Mesendoderm (in vitro differentiated cells): ENCODE results near the gene NPAS3.

Source experiments
- DNase-seq: peaks from one replicate; pipeline ENCODE4 v3.0.0; 2013
- H2AK5ac ChIP-seq: 2 replicates; pipeline ENCODE4 v1.6.1; 2013; ENCODE audit warnings: low read length, inconsistent platforms
- H2BK120ac ChIP-seq: 2 replicates; pipeline ENCODE4 v1.6.1; 2013; ENCODE audit warnings: low read depth, mild to moderate bottlenecking, low read length, moderate library complexity, mixed read lengths
- H2BK15ac ChIP-seq: replicated peaks from 2 replicates; pipeline ENCODE4 v1.6.1; 2013; ENCODE audit warnings: low read depth, mild to moderate bottlenecking, moderate library complexity
- H2BK5ac ChIP-seq: 2 replicates; pipeline ENCODE4 v1.6.1; 2013; ENCODE audit warnings: low read length, inconsistent platforms
- H3K18ac ChIP-seq: 2 replicates; pipeline ENCODE4 v1.6.1; 2013; ENCODE audit warnings: mild to moderate bottlenecking, low read length, mixed read lengths
- H3K23ac ChIP-seq: one replicate; pipeline ENCODE4 v1.6.1; 2013; ENCODE audit warnings: low read length
- H3K27ac ChIP-seq: 2 replicates; pipeline ENCODE4 v1.5.1; 2013; ENCODE audit warnings: low read depth, mild to moderate bottlenecking, inconsistent platforms, low read length, moderate library complexity
- H3K27me3 ChIP-seq: 2 replicates; pipeline ENCODE4 v1.6.1; 2013; ENCODE audit warnings: low read length, control low read depth, mild to moderate bottlenecking, inconsistent platforms; ENCODE audit not compliant: insufficient read depth, poor library complexity
- H3K36me3 ChIP-seq: 2 replicates; pipeline ENCODE4 v1.6.1; 2013; ENCODE audit warnings: low read length, inconsistent platforms; ENCODE audit not compliant: control insufficient read depth, insufficient read depth
- H3K4ac ChIP-seq: one replicate; pipeline ENCODE4 v1.6.1; 2013; ENCODE audit warnings: low read depth, mild to moderate bottlenecking, low read length, moderate library complexity
- H3K4me1 ChIP-seq: 2 replicates; pipeline ENCODE4 v1.6.1; 2013; ENCODE audit warnings: low read depth, low read length, inconsistent platforms; ENCODE audit not compliant: control insufficient read depth
- H3K4me2 ChIP-seq: 2 replicates; pipeline ENCODE4 v1.6.1; 2013; ENCODE audit warnings: low read length
- H3K4me3 ChIP-seq: 2 replicates; pipeline ENCODE4 v1.5.1; 2013; ENCODE audit warnings: mild to moderate bottlenecking, low read length
- H3K56ac ChIP-seq: one replicate; pipeline ENCODE4 v1.6.1; 2013; ENCODE audit warnings: low read length
- H3K79me1 ChIP-seq: 2 replicates; pipeline ENCODE4 v1.6.1; 2013; ENCODE audit warnings: low read length, inconsistent platforms
- H3K79me2 ChIP-seq: 2 replicates; pipeline ENCODE4 v1.6.1; 2013; ENCODE audit warnings: mild to moderate bottlenecking, low read length; ENCODE audit not compliant: control insufficient read depth, insufficient read depth
- H3K9ac ChIP-seq: 2 replicates; pipeline ENCODE4 v1.6.1; 2013; ENCODE audit warnings: low read length, inconsistent platforms
- H4K5ac ChIP-seq: one replicate; pipeline ENCODE4 v1.6.1; 2013; ENCODE audit warnings: low read length
- H4K8ac ChIP-seq: one replicate; pipeline ENCODE4 v1.6.1; 2013; ENCODE audit warnings: low read depth, mild to moderate bottlenecking, control low read depth, low read length, moderate library complexity
- WGBS: extraction: QIAGEN DNeasy Blood & Tissue Kit; methylation state at CpG from one replicate; pipeline ENCODE4 v1.1.7; 2013; ENCODE audit warnings: low lambda C conversion rate, missing lambda C conversion rate; ENCODE audit not compliant: insufficient coverage; ENCODE audit errors: extremely low coverage; 5-methylcytosine and 5-hydroxymethylcytosine counted together

The NPAS3 gene

DNA sequence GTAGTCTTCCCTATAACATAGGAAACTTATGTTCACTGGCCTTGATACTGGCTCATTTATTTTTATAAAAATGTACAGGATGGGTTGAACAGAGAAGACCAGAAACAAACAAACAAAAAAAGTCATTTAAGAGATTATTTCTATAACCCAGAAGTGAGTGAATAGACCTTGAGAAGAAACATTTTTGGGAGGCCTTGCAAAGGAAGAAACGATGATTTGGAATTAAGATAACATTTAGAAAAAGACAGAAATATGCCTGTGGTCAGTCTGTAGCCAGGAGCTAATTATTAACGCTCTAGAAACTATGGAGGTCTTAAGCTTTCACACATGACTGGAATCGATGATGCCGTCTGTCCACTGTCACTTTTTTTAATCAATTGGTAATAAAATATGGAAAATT lies 748.2 kb downstream of the NPAS3 start:
- no peak for DNase-seq
- Histone ChIP-seq H3K36me3 (no peaks in the 10 kb centered on the region), H4K5ac (no peak overlapping the region), H3K18ac (no peak overlapping the region), H4K8ac (no peak overlapping the region), H3K4ac (no peak overlapping the region), H3K4me2 (no peak overlapping the region), H3K79me2 (no peaks in the 10 kb centered on the region), H3K23ac (no peak overlapping the region), H2BK15ac (no peak overlapping the region), H2BK5ac (no peak overlapping the region), H3K56ac (no peak overlapping the region), H2BK120ac (no peak overlapping the region), H3K4me1 (peaks cover 2% of the 10 kb centered on the region), H3K27ac (no peak overlapping the region), H3K4me3 (no peak overlapping the region), H3K9ac (no peak overlapping the region), H3K27me3 (no peaks in the 10 kb centered on the region), H2AK5ac (no peak overlapping the region), H3K79me1 (no peaks in the 10 kb centered on the region)
- WGBS: no CpG with 5 or more reads among the region's 4 CpGs

DNA sequence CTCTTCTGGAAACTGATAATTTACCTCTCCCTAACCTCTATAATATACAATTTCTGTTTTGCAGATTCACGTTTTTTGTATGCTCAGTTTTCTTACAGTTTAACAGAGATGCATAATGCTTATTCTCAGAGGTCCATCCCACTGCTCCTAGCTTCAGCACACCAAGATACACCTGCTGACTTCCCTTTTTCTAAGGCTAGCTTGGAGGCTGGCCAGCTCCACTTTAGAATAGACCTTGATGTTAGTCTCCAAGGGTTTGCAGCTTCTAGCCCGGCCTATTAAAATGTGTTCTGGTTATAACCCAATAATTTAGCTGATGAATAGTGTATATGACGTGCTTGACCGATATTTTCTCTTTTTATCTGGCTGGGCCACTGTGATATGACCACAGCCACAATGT lies 751.0 kb downstream of the NPAS3 start:
- H2BK15ac ChIP-seq: no peak overlapping the region
- H2BK120ac ChIP-seq: no peak overlapping the region
- no peak overlapping the region for H3K4me2 ChIP-seq
- H4K5ac ChIP-seq: no peak overlapping the region
- H3K27ac ChIP-seq: no peak overlapping the region
- H3K23ac ChIP-seq: no peak overlapping the region
- H3K4me1 ChIP-seq: no peaks in the 10 kb centered on the region
- no peak overlapping the region for H3K18ac ChIP-seq
- H3K56ac ChIP-seq: no peak overlapping the region
- H3K79me2 ChIP-seq: no peaks in the 10 kb centered on the region
- H2AK5ac ChIP-seq: no peak overlapping the region
- H3K36me3 ChIP-seq: no peaks in the 10 kb centered on the region
- no peak for DNase-seq
- H3K4me3 ChIP-seq: no peak overlapping the region
- no peaks in the 10 kb centered on the region for H3K79me1 ChIP-seq
- no CpG with 5 or more reads among the region's 4 CpGs for WGBS
- no peak overlapping the region for H3K9ac ChIP-seq
- no peaks in the 10 kb centered on the region for H3K27me3 ChIP-seq
- no peak overlapping the region for H4K8ac ChIP-seq
- no peak overlapping the region for H2BK5ac ChIP-seq
- H3K4ac ChIP-seq: no peak overlapping the region

DNA sequence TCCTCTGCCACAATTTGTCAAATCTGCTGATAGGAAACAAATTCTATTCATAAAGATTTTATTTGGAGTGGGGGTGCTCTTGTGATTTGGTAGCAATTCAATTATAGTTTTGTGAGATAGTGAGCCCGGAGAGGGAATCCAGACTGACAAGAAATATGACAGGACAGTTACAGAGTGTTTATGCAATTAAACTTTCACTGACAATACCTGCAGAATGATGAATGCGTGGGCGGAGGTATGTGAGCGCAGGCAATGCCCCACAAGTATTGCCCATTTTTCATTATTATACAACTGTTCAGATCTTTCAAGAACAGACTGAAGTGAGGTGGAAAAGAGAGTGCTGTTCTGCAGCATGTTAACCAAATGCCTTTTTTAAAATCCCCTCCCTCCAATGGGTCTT lies 753.2 kb downstream of the NPAS3 start:
- Histone ChIP-seq H3K79me1 (no peaks in the 10 kb centered on the region), H3K4me3 (no peak overlapping the region), H3K4me1 (no peaks in the 10 kb centered on the region), H2BK120ac (no peak overlapping the region), H4K5ac (no peak overlapping the region), H3K36me3 (no peaks in the 10 kb centered on the region), H3K79me2 (no peaks in the 10 kb centered on the region), H2BK15ac (no peak overlapping the region), H3K23ac (no peak overlapping the region), H2AK5ac (no peak overlapping the region), H3K4me2 (no peak overlapping the region), H3K27ac (no peak overlapping the region), H3K27me3 (no peaks in the 10 kb centered on the region), H2BK5ac (no peak overlapping the region), H3K9ac (no peak overlapping the region), H3K4ac (no peak overlapping the region), H4K8ac (no peak overlapping the region), H3K18ac (no peak overlapping the region), H3K56ac (no peak overlapping the region)
- no peak for DNase-seq
- no CpG with 5 or more reads among the region's 4 CpGs for WGBS

DNA sequence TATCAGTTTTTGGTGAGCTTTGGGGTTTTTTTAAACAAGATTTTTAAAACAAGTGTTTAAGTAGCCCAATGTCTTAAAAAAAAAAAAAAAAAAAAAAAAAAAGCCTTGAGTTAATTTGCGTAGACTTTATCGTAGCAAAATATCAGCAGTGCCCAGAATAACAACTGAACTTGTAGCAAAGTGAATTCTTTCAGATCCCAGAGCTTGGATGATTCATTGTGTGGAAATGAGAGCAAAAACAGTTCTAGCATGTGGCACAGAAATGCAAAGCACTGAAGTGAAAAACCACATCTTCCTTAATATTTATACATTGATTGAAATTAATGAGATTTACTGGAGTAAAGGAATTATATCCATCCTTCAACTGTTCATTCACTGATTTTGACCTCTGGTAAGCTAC lies 754.1 kb downstream of the NPAS3 start:
- H3K4me2 ChIP-seq: no peak overlapping the region
- no peak overlapping the region for H4K8ac ChIP-seq
- H3K23ac ChIP-seq: no peak overlapping the region
- no peak overlapping the region for H2AK5ac ChIP-seq
- DNase-seq: no peak
- H2BK5ac ChIP-seq: no peak overlapping the region
- H3K27me3 ChIP-seq: no peaks in the 10 kb centered on the region
- H3K79me1 ChIP-seq: no peaks in the 10 kb centered on the region
- no peak overlapping the region for H3K4me3 ChIP-seq
- no peaks in the 10 kb centered on the region for H3K79me2 ChIP-seq
- no peak overlapping the region for H3K27ac ChIP-seq
- no peak overlapping the region for H4K5ac ChIP-seq
- WGBS: no CpG with 5 or more reads among the region's 2 CpGs
- no peak overlapping the region for H2BK120ac ChIP-seq
- no peak overlapping the region for H3K56ac ChIP-seq
- no peak overlapping the region for H3K18ac ChIP-seq
- no peak overlapping the region for H2BK15ac ChIP-seq
- no peaks in the 10 kb centered on the region for H3K36me3 ChIP-seq
- H3K4ac ChIP-seq: no peak overlapping the region
- no peak overlapping the region for H3K9ac ChIP-seq
- H3K4me1 ChIP-seq: no peaks in the 10 kb centered on the region

DNA sequence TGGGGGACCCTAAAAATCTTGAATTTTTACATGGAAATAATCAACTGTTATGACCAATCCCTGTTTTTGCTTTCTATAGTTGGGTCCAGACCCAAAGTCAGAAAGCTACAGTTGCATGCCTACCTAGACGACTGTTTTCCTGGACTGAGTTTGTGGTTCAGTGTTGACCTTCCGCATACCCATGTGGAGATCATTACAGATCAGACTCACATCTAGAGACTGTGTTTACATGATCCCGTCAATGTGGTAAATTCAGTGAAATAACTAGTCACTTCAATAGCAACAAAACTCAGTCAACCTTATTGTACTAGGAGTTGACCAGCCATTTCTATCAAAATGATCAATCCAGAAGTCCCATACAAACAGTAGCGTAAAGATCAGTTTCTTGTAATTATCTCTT lies 754.6 kb downstream of the NPAS3 start:
- H3K4me2 ChIP-seq: no peak overlapping the region
- no CpG with 5 or more reads among the region's 4 CpGs for WGBS
- H2BK5ac ChIP-seq: no peak overlapping the region
- no peak overlapping the region for H3K9ac ChIP-seq
- no peak overlapping the region for H3K4me3 ChIP-seq
- H2AK5ac ChIP-seq: no peak overlapping the region
- no peak overlapping the region for H4K8ac ChIP-seq
- no peaks in the 10 kb centered on the region for H3K79me2 ChIP-seq
- H3K27me3 ChIP-seq: no peaks in the 10 kb centered on the region
- no peaks in the 10 kb centered on the region for H3K36me3 ChIP-seq
- H3K27ac ChIP-seq: no peak overlapping the region
- H3K18ac ChIP-seq: no peak overlapping the region
- no peaks in the 10 kb centered on the region for H3K4me1 ChIP-seq
- H3K23ac ChIP-seq: no peak overlapping the region
- no peak overlapping the region for H2BK120ac ChIP-seq
- H3K79me1 ChIP-seq: no peaks in the 10 kb centered on the region
- H4K5ac ChIP-seq: no peak overlapping the region
- H3K4ac ChIP-seq: no peak overlapping the region
- H2BK15ac ChIP-seq: no peak overlapping the region
- no peak overlapping the region for H3K56ac ChIP-seq
- DNase-seq: no peak

DNA sequence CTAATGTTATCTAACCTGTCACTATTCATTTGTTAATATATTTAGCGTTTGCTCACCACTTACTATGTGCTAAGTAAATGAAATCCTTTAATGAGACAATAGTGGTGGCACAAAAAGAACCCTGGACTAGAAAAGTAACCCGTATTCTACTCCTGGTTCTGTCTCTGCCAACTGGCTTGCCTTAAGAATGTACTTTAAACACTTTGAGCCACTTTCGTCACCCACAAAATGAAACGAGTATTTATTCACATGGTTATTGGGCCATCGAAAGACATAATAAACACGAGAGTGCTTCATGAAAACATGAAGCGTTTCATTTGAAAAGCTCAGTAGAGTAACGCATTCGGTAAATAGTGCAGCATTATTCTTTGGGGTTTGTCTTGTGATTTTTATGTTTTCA lies 757.5 kb downstream of the NPAS3 start:
- H3K4me1 ChIP-seq: no peaks in the 10 kb centered on the region
- no peak overlapping the region for H3K9ac ChIP-seq
- H3K23ac ChIP-seq: no peak overlapping the region
- WGBS: no CpG with 5 or more reads among the region's 9 CpGs
- H3K79me2 ChIP-seq: no peaks in the 10 kb centered on the region
- H3K18ac ChIP-seq: no peak overlapping the region
- H3K79me1 ChIP-seq: no peaks in the 10 kb centered on the region
- no peak overlapping the region for H2BK5ac ChIP-seq
- H3K4me3 ChIP-seq: no peak overlapping the region
- H3K4ac ChIP-seq: no peak overlapping the region
- no peak overlapping the region for H3K27ac ChIP-seq
- H3K36me3 ChIP-seq: no peaks in the 10 kb centered on the region
- no peak overlapping the region for H3K56ac ChIP-seq
- no peak overlapping the region for H4K8ac ChIP-seq
- H2AK5ac ChIP-seq: no peak overlapping the region
- H3K4me2 ChIP-seq: no peak overlapping the region
- H2BK120ac ChIP-seq: no peak overlapping the region
- H2BK15ac ChIP-seq: no peak overlapping the region
- no peaks in the 10 kb centered on the region for H3K27me3 ChIP-seq
- no peak for DNase-seq
- no peak overlapping the region for H4K5ac ChIP-seq
